KMS-11 (cell line): ENCODE measurements around the gene ZIC1.

Experiments
- H2AFZ ChIP-seq: fragments of 200-600 bp; sonication (generic); 2 replicates; pipeline ENCODE4 v1.6.1; 2016; ENCODE audit warnings: antibody characterized with exemption, mixed run types, low read depth
- H3K27ac ChIP-seq: fragments of 200-600 bp; sonication (generic); 2 replicates; pipeline ENCODE4 v1.6.1; 2016; ENCODE audit warnings: mild to moderate bottlenecking, mixed run types
- H3K27me3 ChIP-seq: fragments of 200-600 bp; sonication (generic); 2 replicates; pipeline ENCODE4 v1.6.1; 2017; ENCODE audit warnings: mild to moderate bottlenecking, low read depth, mixed run types, moderate library complexity; ENCODE audit not compliant: insufficient read depth
- H3K36me3 ChIP-seq: fragments of 200-600 bp; sonication (generic); 2 replicates; pipeline ENCODE4 v1.6.1; 2017; ENCODE audit warnings: mild to moderate bottlenecking, mixed run types; ENCODE audit not compliant: insufficient read depth
- H3K4me1 ChIP-seq: fragments of 200-600 bp; sonication (generic); 2 replicates; pipeline ENCODE4 v1.6.1; 2016; ENCODE audit warnings: mild to moderate bottlenecking, low read depth, mixed run types; ENCODE audit not compliant: poor library complexity, severe bottlenecking
- H3K4me2 ChIP-seq: fragments of 200-600 bp; sonication (generic); 2 replicates; pipeline ENCODE4 v1.7.0; 2016; ENCODE audit warnings: mild to moderate bottlenecking, mixed run types
- H3K4me3 ChIP-seq: fragments of 200-600 bp; sonication (generic); IDR thresholded peaks from 2 replicates; pipeline ENCODE4 v1.6.1; 2017; ENCODE audit warnings: low read depth, low read length, mixed read lengths; ENCODE audit not compliant: insufficient read depth
- H3K79me2 ChIP-seq: fragments of 200-600 bp; sonication (generic); 2 replicates; pipeline ENCODE4 v1.6.1; 2016; ENCODE audit warnings: low read depth, mixed run types; ENCODE audit not compliant: insufficient read depth
- H3K9ac ChIP-seq: fragments of 200-600 bp; sonication (generic); 2 replicates; pipeline ENCODE4 v1.6.1; 2016; ENCODE audit warnings: mild to moderate bottlenecking, mixed run types
- H4K20me1 ChIP-seq: fragments of 200-600 bp; sonication (generic); 2 replicates; pipeline ENCODE4 v1.6.1; 2016; ENCODE audit warnings: mild to moderate bottlenecking, mixed run types; ENCODE audit not compliant: insufficient read depth
- TF ChIP-seq, protein P1 (sequence below): fragments of 200-600 bp; sonication (generic); conservative IDR thresholded peaks from 2 replicates; pipeline ENCODE4 v1.6.1; 2017; ENCODE audit warnings: low read depth, mild to moderate bottlenecking, antibody characterized with exemption, low read length, moderate library complexity, mixed read lengths

The ZIC1 gene

DNA sequence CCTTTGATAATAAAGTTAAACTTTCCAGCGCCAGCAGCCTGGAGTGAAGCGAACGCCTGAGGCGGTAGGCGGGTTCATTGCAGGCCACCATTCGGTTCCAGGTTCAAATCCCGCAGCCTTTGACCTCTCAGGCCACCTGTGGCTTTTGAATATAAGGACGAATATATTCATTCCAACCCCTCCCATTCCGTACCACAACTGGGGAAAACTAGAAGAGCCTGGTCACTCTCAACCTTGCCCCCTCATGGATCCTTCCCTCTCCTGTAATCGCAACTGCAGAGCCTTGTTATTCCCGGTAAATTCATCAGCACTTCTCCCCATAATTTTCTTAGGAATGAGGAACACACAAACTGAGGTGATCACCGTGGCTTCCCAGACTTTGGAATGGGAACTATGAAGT, 38.0 kb upstream of the ZIC1 start:
- no peak overlapping the region for H3K4me2 ChIP-seq

DNA sequence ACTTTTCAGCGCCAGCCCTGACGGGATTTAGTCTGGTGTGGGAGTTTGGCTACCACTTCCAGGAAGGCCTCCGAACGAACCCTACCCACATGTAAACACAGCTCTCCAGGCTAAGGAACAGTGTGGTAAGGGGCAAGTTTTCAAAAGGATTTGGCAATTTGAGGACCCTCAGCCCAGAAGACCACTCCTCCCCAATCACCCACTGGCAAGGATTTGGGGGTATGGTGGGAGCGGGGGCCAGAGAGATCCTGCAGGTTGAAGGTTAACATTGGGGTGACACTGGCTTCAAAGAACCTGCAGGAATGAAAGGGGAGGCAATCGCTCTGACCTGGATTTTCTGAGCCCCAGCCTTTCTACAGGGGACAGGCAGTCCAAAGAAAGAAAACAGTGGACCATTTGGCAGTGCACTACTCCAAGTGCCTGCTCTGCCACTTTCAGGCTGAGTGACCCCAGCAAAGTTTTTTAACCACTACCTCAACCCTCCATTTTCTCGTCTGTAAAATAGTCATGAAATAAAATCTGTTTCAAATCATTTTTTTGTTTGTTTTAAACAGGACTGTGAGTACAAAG, 37.3 kb upstream of the ZIC1 start:
- H3K27ac ChIP-seq = no peak overlapping the region
- TF ChIP-seq, protein P1, sequence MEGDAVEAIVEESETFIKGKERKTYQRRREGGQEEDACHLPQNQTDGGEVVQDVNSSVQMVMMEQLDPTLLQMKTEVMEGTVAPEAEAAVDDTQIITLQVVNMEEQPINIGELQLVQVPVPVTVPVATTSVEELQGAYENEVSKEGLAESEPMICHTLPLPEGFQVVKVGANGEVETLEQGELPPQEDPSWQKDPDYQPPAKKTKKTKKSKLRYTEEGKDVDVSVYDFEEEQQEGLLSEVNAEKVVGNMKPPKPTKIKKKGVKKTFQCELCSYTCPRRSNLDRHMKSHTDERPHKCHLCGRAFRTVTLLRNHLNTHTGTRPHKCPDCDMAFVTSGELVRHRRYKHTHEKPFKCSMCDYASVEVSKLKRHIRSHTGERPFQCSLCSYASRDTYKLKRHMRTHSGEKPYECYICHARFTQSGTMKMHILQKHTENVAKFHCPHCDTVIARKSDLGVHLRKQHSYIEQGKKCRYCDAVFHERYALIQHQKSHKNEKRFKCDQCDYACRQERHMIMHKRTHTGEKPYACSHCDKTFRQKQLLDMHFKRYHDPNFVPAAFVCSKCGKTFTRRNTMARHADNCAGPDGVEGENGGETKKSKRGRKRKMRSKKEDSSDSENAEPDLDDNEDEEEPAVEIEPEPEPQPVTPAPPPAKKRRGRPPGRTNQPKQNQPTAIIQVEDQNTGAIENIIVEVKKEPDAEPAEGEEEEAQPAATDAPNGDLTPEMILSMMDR = no peak
- H3K4me3 ChIP-seq = no peak overlapping the region
- H2AFZ ChIP-seq = no peak overlapping the region
- no peak overlapping the region for H3K4me2 ChIP-seq
- H3K9ac ChIP-seq = no peak overlapping the region
- no peaks in the 10 kb centered on the region for H4K20me1 ChIP-seq
- H3K79me2 ChIP-seq = no peaks in the 10 kb centered on the region
- H3K4me1 ChIP-seq = no peaks in the 10 kb centered on the region
- H3K36me3 ChIP-seq = no peaks in the 10 kb centered on the region
- H3K27me3 ChIP-seq = no peaks in the 10 kb centered on the region

More for the DNA sequence above, 38.0 kb upstream of the ZIC1 start:
- no peaks in the 10 kb centered on the region for H3K79me2 ChIP-seq
- no peaks in the 10 kb centered on the region for H3K27me3 ChIP-seq
- H3K36me3 ChIP-seq = no peaks in the 10 kb centered on the region
- no peak overlapping the region for H3K4me3 ChIP-seq
- TF ChIP-seq, protein P1 = no peak
- no peak overlapping the region for H3K9ac ChIP-seq
- no peak overlapping the region for H3K27ac ChIP-seq
- H3K4me1 ChIP-seq = no peaks in the 10 kb centered on the region
- no peaks in the 10 kb centered on the region for H4K20me1 ChIP-seq
- no peak overlapping the region for H2AFZ ChIP-seq

DNA sequence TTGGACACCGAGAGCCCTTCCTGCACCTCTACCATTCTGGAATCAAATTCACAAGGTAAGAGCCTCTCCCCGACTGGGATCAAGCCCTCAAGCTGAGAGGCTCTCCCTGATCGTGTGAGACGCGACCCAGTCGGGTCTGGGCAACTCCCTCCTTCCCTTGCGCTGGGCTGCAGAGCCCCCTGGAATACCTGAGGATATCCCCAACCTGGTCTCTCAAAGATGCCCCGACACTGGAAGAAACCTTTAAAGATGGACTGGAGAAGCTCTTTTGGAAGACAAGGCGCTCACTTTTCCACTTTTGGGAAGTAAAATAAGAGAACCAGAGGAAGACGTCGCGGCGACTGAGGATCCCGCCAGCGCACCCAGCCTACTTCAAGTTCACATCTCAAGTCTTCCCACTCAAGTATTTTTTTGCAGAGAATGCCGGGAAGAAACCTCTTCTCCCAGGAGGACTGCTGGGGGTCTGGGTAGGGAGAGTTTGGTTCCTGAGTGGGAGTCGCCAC, 36.6 kb upstream of the ZIC1 start:
- no peaks in the 10 kb centered on the region for H4K20me1 ChIP-seq
- no peak overlapping the region for H3K4me2 ChIP-seq
- H3K79me2 ChIP-seq = no peaks in the 10 kb centered on the region
- no peak overlapping the region for H3K27ac ChIP-seq
- H3K4me1 ChIP-seq = no peaks in the 10 kb centered on the region
- TF ChIP-seq, protein P1 = no peak
- H2AFZ ChIP-seq = no peak overlapping the region
- no peak overlapping the region for H3K4me3 ChIP-seq
- no peaks in the 10 kb centered on the region for H3K27me3 ChIP-seq
- no peak overlapping the region for H3K9ac ChIP-seq
- no peaks in the 10 kb centered on the region for H3K36me3 ChIP-seq

DNA sequence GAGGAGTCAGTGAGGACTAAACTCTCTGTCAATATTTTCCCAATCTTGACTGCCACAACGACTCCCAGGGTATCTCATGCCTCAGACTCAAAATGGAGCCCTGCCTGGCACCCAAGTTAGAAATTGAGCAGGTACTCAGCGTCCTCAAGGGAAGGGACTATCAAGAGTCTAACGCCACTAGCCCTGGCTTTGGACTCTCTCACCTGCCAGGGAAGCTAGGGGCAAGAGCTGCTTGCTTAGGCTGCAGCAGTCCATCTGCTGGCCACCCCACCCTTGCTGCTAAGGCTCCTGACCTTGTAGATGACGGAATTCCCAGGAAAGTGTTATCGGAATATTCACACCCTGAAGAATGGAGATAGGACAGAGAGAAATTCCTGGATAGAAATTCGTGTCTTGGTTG, 35.9 kb upstream of the ZIC1 start:
- Histone ChIP-seq H3K27ac (no peak overlapping the region), H3K9ac (no peak overlapping the region), H2AFZ (no peak overlapping the region), H3K27me3 (no peaks in the 10 kb centered on the region), H4K20me1 (no peaks in the 10 kb centered on the region), H3K36me3 (no peaks in the 10 kb centered on the region), H3K4me1 (no peaks in the 10 kb centered on the region), H3K4me2 (no peak overlapping the region), H3K79me2 (no peaks in the 10 kb centered on the region), H3K4me3 (no peak overlapping the region)
- TF ChIP-seq, protein P1 = no peak
